ENCODE data around the gene RPS6KA2.

- TF ChIP-seq, protein P1, sequence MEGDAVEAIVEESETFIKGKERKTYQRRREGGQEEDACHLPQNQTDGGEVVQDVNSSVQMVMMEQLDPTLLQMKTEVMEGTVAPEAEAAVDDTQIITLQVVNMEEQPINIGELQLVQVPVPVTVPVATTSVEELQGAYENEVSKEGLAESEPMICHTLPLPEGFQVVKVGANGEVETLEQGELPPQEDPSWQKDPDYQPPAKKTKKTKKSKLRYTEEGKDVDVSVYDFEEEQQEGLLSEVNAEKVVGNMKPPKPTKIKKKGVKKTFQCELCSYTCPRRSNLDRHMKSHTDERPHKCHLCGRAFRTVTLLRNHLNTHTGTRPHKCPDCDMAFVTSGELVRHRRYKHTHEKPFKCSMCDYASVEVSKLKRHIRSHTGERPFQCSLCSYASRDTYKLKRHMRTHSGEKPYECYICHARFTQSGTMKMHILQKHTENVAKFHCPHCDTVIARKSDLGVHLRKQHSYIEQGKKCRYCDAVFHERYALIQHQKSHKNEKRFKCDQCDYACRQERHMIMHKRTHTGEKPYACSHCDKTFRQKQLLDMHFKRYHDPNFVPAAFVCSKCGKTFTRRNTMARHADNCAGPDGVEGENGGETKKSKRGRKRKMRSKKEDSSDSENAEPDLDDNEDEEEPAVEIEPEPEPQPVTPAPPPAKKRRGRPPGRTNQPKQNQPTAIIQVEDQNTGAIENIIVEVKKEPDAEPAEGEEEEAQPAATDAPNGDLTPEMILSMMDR (IDR thresholded peaks at IDR 0.05) = no peak
- no peak for TF ChIP-seq POLR2A (IDR thresholded peaks at IDR 0.05)
These were observed 67.8 kb downstream of the RPS6KA2 start for GRCh38 chr6:166559211-166559610.

Data from testis (tissue), 2 donors.